Fibroblast of the conjunctiva (primary cell): ENCODE results near the gene SMIM35.
"Not testable (repeated sequence)": the region's sequence is repeated elsewhere in the genome, so short reads cannot be mapped to it uniquely, and the experiment has no call there.

Experiments used
- DNase-seq: peaks from one replicate; pipeline ENCODE4 v3.0.0-alpha.2; 2010; ENCODE audit warnings: low read depth

The SMIM35 gene

DNA sequence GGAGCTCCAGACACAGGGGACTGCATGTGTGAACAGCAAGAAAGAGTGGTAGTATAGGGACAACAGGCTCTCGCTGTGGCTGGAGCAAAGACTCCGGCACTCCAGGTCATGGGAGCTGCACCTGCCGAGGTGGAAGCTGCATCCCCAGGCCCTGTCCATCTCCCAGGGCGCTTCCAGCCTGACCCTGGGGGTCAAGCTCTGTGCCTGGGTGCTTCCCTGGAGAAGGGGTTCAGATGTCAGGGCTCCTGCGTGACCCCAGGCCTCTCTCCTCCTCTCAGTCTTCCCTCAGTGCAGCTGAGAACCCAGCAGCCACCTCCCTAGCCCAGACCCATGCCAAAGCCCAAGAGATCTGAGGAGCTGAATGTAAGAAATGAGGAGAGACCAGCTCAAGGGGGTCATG, 6.5 kb downstream of the SMIM35 start:
- no peak for DNase-seq

DNA sequence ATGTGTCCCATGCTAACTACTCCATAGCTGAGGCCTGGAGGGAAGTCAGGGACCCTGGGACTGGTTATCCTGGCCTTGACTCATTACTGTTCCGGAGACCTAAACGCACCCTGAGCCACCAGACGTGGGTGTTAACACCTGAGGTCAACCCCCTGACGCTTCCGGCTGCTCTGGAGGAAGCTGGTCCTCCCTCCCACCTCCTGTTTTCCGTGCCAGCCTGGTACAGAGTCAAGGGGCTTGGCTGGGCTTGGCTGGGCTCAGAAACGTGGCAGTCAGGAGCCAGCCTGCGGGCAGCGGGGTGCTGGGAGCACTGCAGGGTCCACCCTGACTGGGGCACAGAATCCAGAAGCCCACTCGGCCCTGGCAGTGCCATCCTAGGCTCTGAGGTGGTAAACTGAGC, 7.3 kb downstream of the SMIM35 start:
- no peak for DNase-seq

DNA sequence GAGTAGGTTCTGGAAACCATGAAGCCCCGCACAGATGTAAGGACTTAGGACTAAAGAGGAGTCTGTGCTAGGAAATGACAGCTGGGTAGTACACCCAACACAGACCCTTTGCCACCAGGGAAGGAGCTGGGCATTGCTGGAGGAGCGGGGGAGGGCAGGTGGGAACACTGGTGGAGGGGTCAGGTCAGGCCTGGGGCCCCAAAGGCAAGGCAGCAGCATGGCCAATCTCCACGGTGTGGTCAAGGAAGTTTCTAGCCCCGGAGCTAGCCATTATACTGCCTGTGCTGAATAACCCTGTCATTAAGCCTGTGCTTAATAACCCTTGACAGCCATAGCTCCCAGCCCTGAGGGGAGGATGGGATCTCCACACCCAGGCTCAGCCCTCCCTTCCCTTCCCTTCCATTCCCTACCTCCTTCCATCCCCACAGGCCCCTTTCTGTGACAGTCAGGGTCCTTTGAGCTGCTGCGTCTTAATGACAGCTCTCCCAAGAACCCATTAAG, 7.8 kb downstream of the SMIM35 start:
- DNase-seq, result no peak

DNA sequence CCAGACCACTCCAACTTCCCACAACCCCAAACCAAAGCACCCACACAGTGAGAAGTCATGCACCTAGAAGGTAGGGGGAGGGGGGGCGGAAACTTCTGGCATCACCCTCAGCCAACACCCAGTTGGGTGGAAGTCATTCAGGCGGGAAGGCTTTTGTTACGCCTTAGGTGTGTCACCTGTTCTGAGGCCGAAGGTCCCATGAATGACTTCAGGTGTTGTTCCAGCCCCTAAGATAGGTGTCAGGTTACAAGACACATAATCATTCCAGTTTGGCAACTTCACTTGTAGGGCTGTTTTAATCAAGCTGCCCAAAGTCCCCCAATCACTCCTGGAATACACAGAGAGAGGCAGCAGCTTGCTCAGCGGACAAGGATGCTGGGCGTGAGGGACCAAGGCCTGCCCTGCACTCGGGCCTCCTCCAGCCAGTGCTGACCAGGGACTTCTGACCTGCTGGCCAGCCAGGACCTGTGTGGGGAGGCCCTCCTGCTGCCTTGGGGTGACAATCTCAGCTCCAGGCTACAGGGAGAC, 9.9 kb downstream of the SMIM35 start, which contains the start of gene TMPRSS4:
TSS of gene TMPRSS4 (plus strand) at position 325 of the 528 bp plus-strand sequence. CDS start 225 bp downstream, outside the sequence.
- DNase-seq, result no peak

DNA sequence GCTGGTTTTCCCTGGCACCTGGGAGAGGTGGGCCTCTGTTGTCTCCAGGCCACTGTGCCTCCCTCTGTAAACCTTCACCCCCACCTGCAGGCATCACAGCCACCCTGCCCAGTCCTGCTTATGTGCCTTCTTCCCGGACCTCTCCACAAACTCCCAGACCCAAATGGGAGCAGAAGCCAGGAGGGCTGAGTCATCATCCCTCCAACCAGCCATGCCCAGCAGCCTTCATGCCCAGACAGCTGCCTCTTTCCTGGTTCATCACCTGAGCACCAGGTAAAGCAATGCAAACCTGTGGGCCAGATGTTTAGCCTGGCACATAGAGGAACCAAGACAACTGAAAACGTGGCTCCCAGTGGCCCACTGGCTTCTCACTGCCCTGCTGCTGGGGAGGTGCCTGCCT, 12.0 kb downstream of the SMIM35 start:
- DNase-seq, result no peak

DNA sequence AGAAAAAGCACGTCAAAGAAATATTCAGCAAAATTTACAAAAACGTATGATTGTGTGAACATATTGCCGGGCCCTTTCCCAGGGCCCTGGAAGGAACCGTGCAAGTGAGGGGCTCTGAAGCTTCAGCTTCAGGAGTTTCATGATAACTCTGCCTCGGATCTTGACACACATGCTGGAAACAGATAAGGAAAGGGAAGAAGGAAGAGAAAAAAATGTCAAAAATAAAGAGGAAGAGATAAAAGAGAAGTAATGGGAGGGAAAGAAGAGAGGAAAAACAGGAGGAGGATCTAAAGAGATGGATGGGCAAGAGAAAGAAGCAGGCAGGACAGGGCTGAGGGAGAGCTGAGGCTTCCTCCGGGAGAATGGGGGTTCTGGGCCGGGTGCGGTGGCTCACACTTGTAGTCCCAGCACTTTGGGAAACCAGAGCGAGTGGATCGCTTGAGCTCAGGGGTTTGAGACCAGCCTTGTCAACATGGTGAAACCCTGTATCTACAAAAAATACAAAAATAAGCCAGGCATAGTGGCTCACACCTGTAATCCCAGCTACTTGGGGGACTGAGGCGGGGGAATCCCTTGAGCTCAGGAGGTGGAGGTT, 12.6 kb downstream of the SMIM35 start:
- no peak for DNase-seq

DNA sequence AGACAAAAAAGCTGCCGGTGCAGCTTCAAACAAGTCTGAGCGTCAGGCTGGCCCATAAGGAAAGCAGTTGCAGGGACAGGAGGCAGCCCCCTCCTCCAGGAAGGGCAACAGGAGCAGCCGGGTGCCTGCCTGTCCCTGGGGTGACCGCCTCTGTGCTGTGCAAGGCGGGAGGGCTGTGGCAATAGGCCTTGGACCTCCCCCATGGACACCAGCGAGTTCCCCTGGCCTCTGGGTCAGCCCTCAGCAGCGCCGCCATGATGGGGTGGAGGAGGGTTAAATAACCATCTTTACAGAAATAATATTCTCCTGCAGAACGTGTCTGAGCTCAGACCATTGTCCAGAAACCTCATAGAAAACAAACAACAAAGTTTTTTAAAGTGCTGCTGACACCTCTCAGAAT, 13.2 kb downstream of the SMIM35 start:
- DNase-seq, result no peak

DNA sequence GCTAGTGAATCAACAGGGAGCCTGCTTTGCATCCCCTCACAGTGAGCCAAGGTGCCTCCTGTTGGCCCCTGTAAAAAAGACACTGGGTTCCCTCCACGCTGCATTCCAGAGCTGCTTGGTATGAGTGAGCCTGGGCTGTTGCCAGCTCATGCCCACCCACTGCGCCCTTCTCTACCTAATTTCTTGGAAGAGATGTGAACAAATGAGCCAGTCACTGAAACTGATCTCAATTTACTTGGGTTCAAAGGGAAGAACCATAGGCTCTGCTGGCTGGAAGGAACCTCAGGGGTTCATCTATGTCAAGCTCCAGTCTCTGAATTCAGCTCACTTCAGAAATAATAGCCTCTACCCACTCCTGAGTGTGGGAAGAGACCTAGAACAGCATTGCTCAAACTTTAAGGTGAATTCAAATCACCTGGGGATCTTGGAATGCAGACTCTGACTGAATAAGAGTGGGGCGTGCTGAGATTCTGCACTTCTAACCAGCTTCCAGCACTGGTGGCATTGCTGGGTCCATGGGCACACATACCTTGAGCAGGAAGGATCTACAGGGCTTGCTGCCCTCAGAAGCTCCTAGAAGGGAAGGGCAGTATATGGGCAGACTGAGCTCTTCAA, 15.2 kb downstream of the SMIM35 start:
- DNase-seq, result no peak

DNA sequence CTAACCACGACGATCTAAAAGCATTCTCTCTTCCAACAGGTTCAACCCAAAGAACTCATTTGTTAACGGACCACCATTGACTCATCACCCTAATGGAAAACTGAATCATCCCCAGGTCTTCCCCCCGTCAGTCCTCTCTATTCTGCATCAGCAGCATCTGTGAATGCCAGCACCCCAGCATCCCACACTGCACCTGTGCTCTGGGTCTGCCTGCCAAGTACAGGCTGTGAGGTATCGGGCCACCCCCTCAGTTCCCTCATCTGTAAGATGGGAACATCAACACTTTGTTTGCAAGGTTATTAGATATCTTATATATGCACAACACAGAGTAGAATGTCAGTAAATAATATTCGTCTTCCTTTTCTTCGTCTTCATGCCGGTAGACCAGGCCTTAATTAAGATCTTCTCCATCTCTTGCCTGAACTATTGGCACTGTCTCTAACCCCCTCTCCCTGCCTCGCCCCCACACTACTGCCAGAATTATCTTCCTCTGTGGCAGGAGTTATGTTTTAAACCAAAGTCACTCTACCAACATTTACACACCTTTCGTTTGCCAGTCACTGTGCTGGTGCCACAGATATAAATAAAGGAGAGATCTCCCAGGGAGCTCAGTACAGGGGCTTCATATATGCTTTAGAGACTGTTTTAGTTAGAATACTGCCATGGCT, 17.7 kb downstream of the SMIM35 start:
- no peak for DNase-seq

DNA sequence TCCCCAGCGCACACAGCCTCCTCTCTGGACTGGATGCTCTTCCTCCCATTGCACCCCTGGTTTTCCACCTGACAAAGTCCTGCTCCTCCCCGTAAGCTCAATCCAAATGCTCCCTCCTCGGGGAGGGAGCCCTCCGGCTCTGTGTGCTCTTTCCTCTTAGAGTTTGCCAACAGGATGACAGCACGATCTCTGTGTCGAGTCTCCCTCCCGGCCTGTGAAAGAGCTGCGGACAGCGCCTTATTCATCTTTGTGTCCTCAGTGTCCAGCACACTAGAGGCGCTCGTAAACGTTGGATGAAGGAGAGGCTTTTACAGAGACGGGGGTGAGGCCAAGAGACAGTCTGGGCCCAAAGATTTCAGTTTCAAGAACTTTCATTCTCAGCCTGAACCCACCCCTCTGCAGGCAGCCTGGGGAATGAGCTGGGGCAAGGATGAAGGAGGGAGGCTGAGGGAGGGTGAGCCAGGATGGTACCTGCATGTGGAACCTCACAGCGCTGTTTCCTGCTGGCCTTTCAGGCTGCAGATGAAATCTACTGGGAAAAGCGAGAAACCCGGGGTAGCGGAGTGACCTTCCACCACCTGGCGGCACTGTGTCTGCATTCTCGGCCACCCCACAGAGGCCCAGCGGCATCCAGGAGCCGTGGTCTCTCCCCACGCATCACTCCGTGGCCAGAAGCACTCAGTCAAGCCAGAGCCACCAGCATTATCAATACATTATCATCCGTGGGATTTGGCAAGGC, 18.4 kb downstream of the SMIM35 start:
- no peak for DNase-seq

DNA sequence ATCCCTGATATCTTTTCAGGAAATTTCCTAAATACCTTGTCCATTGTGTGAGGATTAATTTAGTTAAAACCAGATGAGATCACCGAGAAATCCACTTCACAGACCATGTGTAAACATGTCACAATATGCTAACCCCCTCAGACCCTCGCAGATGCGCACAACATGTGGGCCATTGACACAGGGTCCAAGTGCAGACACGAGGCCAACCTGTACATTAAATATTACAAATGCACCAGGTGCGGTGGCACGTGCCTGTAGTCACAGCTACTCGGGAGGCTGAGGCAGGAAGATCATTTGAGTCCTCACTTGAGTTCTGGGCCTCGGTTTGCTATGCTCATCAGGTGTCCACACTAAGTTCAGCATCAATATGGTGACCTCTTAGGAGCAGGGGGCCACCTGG, 19.8 kb downstream of the SMIM35 start:
- no peak for DNase-seq

DNA sequence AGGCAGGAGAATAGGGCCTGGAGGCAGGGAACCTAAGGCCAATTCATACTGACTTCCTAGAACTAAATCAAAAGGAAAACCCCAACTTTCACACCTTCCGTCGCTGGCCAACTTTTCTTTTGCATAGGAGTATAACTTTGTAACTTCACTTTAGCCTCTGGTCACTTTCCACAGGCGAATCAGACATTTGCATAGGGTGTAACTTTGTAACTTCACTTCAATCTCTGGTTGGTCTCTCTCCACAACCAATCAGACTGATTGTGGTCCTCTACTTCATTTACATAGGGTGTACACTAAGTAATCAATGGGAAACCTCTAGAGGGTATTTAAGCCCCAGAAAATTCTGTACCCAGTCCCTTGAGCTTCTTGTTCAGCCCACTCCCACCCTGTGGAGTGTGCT, 21.4 kb downstream of the SMIM35 start:
- no peak for DNase-seq

DNA sequence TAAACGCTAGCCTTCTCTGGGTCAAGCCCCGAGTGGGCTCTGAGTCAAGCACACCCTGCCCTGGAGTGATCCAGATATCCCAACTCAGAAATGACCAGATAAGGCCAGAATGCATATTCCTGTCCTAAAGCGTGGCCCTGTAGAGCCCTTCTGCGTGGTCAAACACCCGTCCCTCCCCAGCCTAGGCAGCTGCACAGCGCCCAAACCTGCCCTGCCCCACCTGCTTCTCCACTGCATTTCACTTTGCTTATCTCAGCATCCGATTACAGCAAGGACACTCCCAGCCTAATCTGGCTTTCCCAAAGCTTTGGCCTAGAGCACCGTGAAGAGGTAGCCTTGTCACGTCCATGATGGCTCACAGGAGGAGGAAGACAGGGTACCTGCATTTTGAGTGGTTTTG, 21.8 kb downstream of the SMIM35 start:
- no peak for DNase-seq

DNA sequence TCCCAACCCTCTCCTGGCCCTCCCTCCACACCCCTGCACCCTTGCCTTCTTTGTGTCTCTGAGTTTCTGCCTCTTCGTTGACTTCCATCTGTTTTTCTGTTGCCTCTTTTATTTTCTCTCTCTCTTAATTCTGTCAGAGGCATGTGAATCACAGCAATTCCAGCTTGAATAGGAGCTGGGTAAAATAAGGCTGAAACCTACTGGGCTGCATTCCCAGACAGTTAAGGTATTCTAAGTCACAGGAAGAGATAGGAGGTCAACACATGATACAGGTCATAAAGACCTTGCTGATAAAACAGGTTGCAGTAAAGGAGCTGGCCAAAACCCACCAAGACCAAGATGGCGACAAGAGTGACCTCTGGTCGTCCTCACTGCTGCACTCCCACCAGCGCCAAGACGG, 24.1 kb downstream of the SMIM35 start:
- not testable (repeated sequence) for DNase-seq

DNA sequence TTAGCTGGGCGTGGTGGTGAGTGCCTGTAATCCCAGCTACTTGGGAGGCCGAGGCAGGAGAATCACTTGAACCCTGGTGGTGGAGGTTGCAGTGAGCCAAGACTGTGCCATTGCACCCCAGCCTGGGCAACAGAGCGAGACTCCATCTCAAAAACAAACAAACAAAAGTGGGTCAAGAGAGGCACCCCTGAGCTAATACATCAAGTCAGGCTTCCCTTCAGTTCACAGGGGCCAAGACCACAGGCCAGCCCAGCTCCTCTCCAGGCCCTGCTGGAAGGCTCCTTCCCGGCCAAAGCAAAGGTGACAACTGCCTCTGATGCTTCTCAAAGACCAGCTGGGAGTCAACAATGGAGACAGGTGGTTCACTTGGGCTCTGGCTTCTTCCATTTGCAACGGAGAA, 24.6 kb downstream of the SMIM35 start:
- not testable (repeated sequence) for DNase-seq

DNA sequence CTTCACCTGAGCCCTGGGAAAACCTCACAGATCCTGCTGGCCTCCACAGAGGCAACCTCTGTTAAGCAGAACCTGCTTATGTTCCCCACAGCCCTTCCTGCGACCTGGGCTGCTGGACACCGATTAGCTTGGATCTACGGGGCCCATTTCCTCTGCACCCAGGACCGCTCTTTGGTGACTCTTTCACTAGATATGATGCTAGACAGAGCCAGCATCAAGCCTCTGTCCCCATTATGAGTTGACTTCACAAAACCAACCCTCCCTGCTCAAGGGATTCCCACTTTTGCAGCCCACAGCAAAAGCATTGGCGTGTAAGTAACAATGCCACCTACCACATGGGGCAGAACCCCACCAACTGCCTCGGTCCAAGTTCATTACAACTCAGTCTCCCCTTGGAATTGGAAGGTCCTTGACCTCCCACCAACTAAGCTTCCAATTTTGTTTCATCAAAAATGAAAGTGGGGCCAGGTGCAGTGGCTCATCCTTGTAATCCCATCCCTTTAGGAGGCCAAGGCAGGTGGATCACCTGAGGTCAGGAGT, 25.1 kb downstream of the SMIM35 start:
- no peak for DNase-seq

DNA sequence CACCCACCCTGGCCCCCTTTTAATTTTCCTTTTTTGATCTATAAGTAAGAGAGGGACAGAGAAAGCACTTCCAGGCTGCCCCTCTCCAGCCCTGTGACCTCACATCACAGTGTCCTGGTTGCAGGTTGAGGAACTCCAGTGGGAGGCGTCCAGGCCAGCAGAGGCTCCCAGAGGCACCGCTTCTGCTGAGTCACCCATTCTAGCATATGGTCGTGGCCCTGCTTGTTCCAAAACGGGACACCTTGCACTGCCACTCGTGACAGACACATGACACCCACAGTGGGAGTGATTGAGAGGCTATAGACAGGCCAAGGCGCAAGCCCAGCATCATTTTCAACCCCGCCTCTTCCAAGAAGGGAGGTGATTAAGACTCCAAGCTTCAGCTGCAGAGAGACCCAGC, 25.9 kb downstream of the SMIM35 start:
- DNase-seq, result no peak

DNA sequence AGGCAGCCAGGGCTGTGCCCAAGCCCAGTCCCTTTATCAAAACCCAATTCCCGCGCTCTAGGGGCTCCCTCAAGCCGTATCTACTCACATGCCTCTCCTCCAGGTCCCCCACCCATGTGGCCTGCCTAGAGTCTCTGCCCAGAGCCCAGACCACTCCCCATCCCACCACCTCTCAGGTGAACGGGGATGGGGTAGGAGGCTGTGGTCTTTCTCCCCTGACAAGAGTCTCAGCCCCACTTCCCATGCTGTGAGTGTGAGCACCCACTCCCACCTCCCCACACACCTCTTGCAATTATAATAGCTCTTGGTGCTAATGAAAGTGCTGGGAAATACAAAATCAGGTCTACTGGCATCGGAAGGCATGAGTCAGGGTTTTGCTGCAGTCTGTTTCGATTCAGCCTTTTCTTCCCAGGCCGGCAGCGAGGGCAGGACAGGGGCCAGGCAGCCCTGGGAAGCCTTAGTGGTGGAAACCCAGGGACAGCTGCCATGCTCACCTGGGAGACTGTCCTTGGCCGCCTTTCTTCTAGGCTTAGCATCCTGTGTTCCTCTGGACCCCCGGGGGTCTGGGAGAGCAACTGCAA, 26.6 kb downstream of the SMIM35 start:
- DNase-seq, result no peak

DNA sequence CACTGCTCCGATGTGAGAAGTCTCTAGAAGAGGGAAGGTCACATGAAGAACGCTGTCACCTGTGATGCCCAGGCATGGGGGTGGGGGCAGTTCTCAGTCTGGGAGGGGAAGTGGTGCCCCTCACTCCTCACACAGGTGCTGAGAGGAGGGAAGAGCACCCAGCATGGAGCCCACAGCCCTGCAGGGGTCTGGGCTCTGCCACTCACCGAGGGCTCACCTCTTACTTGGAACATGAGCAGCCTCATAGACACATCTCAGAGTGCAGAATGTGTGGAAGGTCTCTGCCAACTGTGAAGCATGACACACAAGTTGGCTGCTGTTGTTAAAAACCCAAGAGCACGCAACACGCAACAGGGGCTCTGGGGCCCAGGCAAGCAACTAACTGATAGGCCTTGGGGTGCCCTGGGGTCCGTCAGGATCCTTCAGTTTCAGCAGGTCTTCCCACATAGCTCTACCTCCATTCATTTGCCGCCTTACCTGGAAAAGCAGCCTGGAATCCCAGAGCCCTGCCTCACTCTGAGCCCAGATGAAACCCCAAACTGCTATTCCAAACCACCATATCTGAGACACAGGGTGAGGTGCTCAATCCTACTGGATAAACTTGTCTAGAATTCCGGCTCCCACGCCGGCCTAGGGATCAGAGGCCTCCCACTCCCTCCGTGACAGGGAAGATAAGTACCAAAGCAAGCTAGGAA, 27.4 kb downstream of the SMIM35 start:
- no peak for DNase-seq

DNA sequence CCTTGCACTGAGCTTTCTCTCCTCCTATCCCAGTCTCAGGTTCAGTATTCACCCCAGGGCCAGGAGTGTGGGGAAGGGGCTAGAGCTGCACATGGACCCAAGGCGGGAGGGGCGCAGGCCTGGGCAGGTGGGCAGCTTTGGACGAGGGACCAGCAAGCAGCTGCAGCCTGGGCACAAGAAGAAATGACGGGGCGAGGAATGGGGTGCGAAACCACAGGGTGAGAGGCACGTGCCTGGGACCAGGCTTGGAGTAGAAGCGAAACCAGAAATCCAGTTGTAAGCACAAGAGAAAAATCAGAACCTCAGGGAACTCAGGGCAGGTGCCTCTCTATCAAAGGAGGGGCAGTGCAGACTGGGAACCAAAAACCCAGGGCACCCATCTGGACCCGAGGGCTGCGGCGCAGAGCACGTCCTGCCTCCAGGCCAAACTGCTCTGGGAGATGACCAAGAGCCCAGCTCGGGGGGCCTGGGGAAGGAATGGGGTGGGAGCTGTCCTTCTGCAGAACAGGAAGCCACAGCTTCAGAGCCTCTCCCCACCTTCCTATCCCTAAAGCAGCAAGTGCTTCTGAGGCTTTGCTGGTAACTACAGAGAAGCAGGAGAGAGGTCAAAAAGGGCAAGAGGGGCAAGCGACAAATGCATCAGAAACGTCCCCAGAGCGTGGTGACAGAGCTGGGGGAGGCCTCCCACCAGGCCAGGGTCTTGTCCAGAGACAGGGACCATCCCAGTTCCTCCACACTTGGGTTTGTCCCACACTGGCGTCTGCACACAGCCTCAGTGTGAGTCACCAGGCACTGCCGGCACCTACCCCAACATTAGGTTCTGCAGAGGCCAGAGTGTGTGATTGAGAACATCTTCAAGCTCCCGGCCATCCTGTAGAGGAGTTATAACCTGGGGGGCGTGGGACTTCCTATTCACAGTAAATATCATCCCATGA, 28.2 kb downstream of the SMIM35 start:
- no peak for DNase-seq
